ENCODE results near the gene ZNF841.
"Not testable (repeated sequence)": the region's sequence is repeated elsewhere in the genome, so short reads cannot be mapped to it uniquely, and the experiment has no call there.

Gene ZNF841

DNA sequence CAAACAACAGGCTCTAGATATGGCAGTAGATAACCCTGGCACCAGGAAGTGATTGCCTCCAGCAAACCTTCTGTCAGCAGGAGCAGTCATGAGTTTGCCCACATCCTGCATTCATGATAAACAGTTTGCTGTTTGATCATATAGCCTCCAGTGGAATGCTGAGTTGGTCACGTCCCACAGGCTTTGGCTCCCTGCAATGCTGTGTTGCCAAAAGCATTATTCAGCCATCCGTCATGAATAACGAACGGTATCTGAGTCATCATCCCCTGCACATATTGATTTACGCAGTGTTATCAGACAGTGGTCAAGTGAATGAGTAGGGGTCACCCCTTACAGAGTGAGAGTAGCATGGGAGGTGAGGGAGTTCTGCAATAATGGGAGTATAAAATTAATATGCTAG is 25.1 kb downstream of the ZNF841 start:
- Histone ChIP-seq H3K36me3 (peaks cover 92% of the 10 kb centered on the region), H3K4me3 (peak overlapping the region; percentile 12; the same call in 1 of the 2 replicates), H3K4me2 (no peak overlapping the region), H3K4me1 (no peaks in the 10 kb centered on the region), H3K27ac (no peak overlapping the region), H3K9me3 (peaks cover 96% of the 10 kb centered on the region), H3K9ac (no peak overlapping the region), H4K20me1 (no peaks in the 10 kb centered on the region), H3K27me3 (no peaks in the 10 kb centered on the region)
- TF ChIP-seq Cebpa-rat (IDR thresholded peaks at IDR 0.05), result no peak

- no peak for TF ChIP-seq Cebpa-rat (IDR thresholded peaks at IDR 0.05)
- H3K4me1 ChIP-seq, result no peaks in the 10 kb centered on the region
- no peak overlapping the region for H3K4me3 ChIP-seq
- peaks cover 96% of the 10 kb centered on the region for H3K9me3 ChIP-seq
- no peak overlapping the region for H3K9ac ChIP-seq
- no peaks in the 10 kb centered on the region for H4K20me1 ChIP-seq
- H3K36me3 ChIP-seq, result peaks cover 92% of the 10 kb centered on the region
- H3K27ac ChIP-seq, result no peak overlapping the region
- no peaks in the 10 kb centered on the region for H3K27me3 ChIP-seq
- H3K4me2 ChIP-seq, result no peak overlapping the region
Observed at GRCh38 chr19:52069653-52070052, 25.9 kb downstream of the ZNF841 start.

- Histone ChIP-seq H3K27me3 (no peaks in the 10 kb centered on the region), H3K27ac (no peak overlapping the region), H3K36me3 (peaks cover 96% of the 10 kb centered on the region), H3K4me3 (0 out of 2 replicates have a peak overlapping the region, but pooled peaks have one; percentile 33), H4K20me1 (no peaks in the 10 kb centered on the region), H3K9ac (no peak overlapping the region), H3K4me2 (no peak overlapping the region), H3K9me3 (peaks cover 100% of the 10 kb centered on the region), H3K4me1 (no peaks in the 10 kb centered on the region)
- no peak for TF ChIP-seq Cebpa-rat (IDR thresholded peaks at IDR 0.05)
Observed at GRCh38 chr19:52066258-52066863, 29.2 kb downstream of the ZNF841 start.

GRCh38 chr19:52065399-52065798 is 30.2 kb downstream of the ZNF841 start:
- H3K9ac ChIP-seq, result no peak overlapping the region
- H4K20me1 ChIP-seq, result no peaks in the 10 kb centered on the region
- H3K9me3 ChIP-seq, result peaks cover 100% of the 10 kb centered on the region
- no peak for TF ChIP-seq Cebpa-rat (IDR thresholded peaks at IDR 0.05)
- no peak overlapping the region for H3K27ac ChIP-seq
- no peak overlapping the region for H3K4me2 ChIP-seq
- H3K4me3 ChIP-seq, result 0 out of 2 replicates have a peak overlapping the region, but pooled peaks have one; percentile 33
- no peaks in the 10 kb centered on the region for H3K27me3 ChIP-seq
- H3K4me1 ChIP-seq, result no peaks in the 10 kb centered on the region
- H3K36me3 ChIP-seq, result peaks cover 92% of the 10 kb centered on the region

DNA sequence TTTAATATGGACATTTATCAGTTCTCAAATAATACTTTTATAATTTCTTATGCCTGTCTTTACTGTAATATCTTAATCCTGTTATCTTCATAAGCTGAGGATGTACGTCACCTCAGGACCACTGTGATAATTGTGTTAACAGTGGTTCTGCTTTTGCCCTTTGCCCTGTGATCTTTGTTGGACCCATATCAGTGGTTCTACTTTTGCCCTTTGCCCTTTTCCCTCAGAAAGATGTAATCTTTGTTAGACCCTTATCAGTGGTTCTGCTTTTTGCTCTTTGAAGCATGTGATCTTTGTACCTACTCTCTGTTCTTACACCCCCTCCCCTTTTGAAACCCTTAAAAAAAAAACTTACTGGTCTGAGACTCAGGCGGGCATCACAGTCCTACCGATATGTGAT is 39.1 kb downstream of the ZNF841 start:
- not testable (repeated sequence) for H3K4me3 ChIP-seq, H3K4me2 ChIP-seq, H3K4me1 ChIP-seq, H3K9ac ChIP-seq, H3K27me3 ChIP-seq, H4K20me1 ChIP-seq, H3K27ac ChIP-seq
- Histone ChIP-seq H3K36me3 (peaks cover 26% of the 10 kb centered on the region), H3K9me3 (peaks cover 90% of the 10 kb centered on the region)

DNA sequence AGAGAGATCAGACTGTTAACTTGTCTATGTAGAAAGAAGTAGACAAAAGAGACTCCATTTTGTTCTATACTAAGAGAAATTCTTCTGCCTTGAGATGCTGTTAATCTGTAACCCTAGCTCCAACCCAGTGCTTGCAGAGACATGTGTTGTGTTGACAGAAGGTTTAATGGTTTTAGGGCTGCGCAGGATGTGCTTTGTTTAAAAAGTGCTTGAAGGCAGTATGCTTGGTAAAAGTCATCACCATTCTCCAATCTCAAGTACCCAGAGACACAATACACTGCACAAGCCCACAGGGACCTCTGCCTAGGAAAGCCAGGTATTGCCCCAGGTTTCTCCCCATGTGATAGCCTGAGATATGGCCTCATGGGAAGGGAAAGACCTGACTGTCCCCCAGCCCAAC is 43.8 kb downstream of the ZNF841 start:
- not testable (repeated sequence) for H3K4me3 ChIP-seq, H3K27ac ChIP-seq, H3K27me3 ChIP-seq, H4K20me1 ChIP-seq, H3K4me1 ChIP-seq, H3K9ac ChIP-seq, H3K4me2 ChIP-seq
- peaks cover 15% of the 10 kb centered on the region for H3K36me3 ChIP-seq
- peaks cover 61% of the 10 kb centered on the region for H3K9me3 ChIP-seq

DNA sequence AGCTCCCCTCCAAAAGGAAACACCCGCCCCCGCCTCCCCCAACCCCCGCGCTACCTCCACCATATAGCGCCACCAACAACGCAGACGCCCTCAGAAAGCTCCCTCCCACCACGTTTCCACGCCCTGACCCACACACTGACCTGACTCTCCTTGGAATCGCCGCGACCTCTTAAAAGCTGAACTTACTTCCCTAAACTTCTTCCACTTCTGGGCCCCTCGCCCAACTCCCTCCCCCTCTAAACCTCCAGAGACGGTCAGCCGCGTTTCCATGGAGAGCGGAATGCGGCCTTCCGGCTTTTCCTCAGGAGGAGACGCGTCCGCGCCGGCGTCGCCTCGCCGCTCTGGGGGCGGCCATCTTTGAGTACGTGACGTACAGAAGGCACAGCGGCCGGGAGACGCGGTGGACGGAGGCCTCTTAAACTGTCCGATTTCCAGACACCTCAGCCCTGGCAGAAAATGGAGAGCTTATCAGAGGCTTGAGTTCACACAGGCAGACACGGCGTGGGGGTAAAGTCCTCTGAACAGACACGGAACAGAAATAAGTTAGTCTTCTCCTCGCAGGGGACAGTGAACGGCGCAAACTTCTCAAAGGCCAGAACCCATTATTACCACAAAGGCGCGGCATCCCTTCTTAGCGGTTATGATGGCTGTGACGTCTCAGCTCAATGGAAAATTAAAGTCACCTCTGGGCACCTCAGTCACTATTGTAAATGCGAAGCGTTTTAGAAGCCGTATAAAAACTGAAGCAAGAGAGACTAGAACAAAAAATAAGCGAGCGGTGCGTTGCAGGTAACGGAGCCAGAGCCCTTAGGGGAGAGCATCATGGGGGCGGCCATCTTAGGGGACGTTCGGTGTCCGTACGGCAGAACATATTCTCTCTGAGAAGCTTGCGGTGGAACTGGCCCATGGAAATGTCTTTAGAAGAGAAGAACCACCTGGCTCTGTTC is 46.7 kb downstream of the ZNF841 start, which contains the start of gene ZNF432:
Gene ZNF432 (minus strand): TSS at position 284 of the 947 bp plus-strand sequence. CDS start 1,970 bp downstream, outside the sequence.
- peaks cover 67% of the 10 kb centered on the region for H3K9me3 ChIP-seq
- peaks cover 8% of the 10 kb centered on the region; the same call in 1 of the 2 replicates for H3K4me1 ChIP-seq
- H3K27me3 ChIP-seq, result no peaks in the 10 kb centered on the region
- H3K36me3 ChIP-seq, result peaks cover 44% of the 10 kb centered on the region
- peak within 1 kb of the TSS; percentile 78 for H3K4me3 ChIP-seq
- no peaks in the 10 kb centered on the region for H4K20me1 ChIP-seq
- peak within 1 kb of the TSS; percentile 96 for H3K9ac ChIP-seq
- H3K27ac ChIP-seq, result peak within 1 kb of the TSS; percentile 96
- no peak for TF ChIP-seq Cebpa-rat (IDR thresholded peaks at IDR 0.05)
- H3K4me2 ChIP-seq, result peak within 1 kb of the TSS; percentile 87

DNA sequence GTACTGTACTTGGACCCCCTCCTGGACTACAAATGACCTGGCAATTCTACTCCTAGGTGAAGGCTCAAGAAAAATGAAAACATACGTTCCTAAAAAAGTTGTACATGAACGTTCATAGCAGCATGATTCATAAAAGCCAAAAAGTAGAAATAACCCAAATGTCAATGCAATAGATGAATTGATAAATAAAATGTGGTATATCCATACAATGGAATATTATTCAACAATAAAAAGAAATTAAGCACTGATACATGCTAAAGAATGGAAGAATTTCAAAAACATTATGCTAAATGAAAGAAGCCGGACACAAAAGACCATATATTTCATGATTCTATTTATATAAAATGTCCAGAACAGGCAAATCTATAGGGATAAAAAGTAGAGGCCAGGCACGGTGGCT is 56.4 kb downstream of the ZNF841 start:
- no peak overlapping the region for H3K9ac ChIP-seq
- no peaks in the 10 kb centered on the region for H3K27me3 ChIP-seq
- peaks cover 94% of the 10 kb centered on the region for H3K36me3 ChIP-seq
- H3K4me1 ChIP-seq, result no peaks in the 10 kb centered on the region
- H4K20me1 ChIP-seq, result no peaks in the 10 kb centered on the region
- H3K4me3 ChIP-seq, result peak overlapping the region; percentile 11; the same call in 1 of the 2 replicates
- peaks cover 87% of the 10 kb centered on the region for H3K9me3 ChIP-seq
- no peak for TF ChIP-seq Cebpa-rat (IDR thresholded peaks at IDR 0.05)
- H3K27ac ChIP-seq, result no peak overlapping the region
- H3K4me2 ChIP-seq, result no peak overlapping the region

- no peak for TF ChIP-seq Cebpa-rat (IDR thresholded peaks at IDR 0.05)
- Histone ChIP-seq H3K27ac (no peak overlapping the region), H3K36me3 (peaks cover 82% of the 10 kb centered on the region), H3K4me3 (peak overlapping the region; percentile 27), H3K4me2 (no peak overlapping the region), H3K4me1 (peaks cover 2% of the 10 kb centered on the region), H3K9me3 (peaks cover 95% of the 10 kb centered on the region), H3K27me3 (no peaks in the 10 kb centered on the region), H4K20me1 (no peaks in the 10 kb centered on the region), H3K9ac (no peak overlapping the region)
Observed at GRCh38 chr19:52034051-52034728, 61.4 kb downstream of the ZNF841 start.

Measured in BLaER1 (cell line).